Measurements from ENCODE around the gene IKBKE. TPM values are rescaled to one million over a fixed set of nuclear protein-coding genes. Genes with fewer than 3 reads are reported as not detected.
"Not testable (repeated sequence)": the region's sequence is repeated elsewhere in the genome, so short reads cannot be mapped to it uniquely, and the experiment has no call there.

Gene IKBKE
- total RNA-seq, 1 donor from 2014 or later = 7.6 TPM

GRCh38 chr1:206478746-206479145 lies 8.5 kb downstream of the IKBKE start:
- H3K27ac Mint-ChIP-seq (ENCODE audit: unreplicated experiment) = no peak overlapping the region
- no peak for DNase-seq (ENCODE audit: low read depth, low spot score)
- no peak overlapping the region for H3K4me3 Mint-ChIP-seq
- H3K9me3 Mint-ChIP-seq = no peaks in the 10 kb centered on the region
- TF ChIP-seq, protein P1, sequence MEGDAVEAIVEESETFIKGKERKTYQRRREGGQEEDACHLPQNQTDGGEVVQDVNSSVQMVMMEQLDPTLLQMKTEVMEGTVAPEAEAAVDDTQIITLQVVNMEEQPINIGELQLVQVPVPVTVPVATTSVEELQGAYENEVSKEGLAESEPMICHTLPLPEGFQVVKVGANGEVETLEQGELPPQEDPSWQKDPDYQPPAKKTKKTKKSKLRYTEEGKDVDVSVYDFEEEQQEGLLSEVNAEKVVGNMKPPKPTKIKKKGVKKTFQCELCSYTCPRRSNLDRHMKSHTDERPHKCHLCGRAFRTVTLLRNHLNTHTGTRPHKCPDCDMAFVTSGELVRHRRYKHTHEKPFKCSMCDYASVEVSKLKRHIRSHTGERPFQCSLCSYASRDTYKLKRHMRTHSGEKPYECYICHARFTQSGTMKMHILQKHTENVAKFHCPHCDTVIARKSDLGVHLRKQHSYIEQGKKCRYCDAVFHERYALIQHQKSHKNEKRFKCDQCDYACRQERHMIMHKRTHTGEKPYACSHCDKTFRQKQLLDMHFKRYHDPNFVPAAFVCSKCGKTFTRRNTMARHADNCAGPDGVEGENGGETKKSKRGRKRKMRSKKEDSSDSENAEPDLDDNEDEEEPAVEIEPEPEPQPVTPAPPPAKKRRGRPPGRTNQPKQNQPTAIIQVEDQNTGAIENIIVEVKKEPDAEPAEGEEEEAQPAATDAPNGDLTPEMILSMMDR (conservative IDR thresholded peaks at IDR 0.05) = no peak
- H3K27me3 Mint-ChIP-seq (ENCODE audit: low read depth) = no peaks in the 10 kb centered on the region
- no peaks in the 10 kb centered on the region for H3K36me3 Mint-ChIP-seq (ENCODE audit: low read depth)
- peaks cover 5% of the 10 kb centered on the region for H3K4me1 Mint-ChIP-seq

DNA sequence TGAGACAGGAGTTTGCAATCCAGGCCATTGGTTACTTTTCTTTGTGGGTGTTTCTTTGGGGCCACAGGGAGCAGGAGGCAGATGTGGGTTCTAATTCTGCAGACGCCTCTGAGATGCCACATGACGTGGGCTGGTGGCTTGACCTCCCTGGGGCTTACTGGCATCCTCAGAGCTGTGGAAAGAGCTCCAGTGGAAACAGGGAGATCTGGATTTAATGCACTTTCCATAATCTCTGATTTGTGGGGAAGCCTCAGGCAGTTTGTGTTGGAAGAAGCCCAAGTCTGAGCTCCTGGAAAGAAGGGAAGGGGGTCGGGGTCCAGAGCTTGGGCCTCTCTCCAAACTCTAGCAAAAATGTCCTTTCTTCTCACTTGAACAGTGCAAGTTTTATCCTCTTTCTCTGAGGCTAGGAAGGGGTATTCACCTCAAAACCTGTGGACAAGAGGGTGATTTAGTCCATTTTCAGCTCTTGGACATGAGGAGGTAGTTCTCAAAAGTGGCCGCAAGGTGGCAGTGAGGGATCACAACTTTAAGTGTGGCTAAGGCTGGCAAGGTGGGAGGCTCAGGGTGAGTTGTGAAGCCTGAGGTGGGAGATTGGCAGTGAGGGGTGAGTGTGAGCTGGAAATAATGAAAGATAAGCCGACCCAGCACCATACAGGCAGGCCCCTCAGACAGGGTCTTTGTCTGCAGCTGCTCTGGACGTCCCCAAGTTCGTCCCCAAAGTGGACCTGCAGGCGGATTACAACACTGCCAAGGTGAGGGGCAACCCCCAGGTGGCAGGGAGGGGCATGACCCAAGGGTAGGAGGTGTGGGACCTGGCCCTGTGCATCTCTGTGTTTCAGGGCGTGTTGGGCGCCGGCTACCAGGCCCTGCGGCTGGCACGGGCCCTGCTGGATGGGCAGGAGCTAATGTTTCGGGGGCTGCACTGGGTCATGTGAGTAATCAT lies 9.2 kb downstream of the IKBKE start:
- Mint-ChIP-seq H3K4me3 (peak overlapping the region; percentile 8), H3K36me3 (ENCODE audit: low read depth) (no peaks in the 10 kb centered on the region), H3K9me3 (no peaks in the 10 kb centered on the region), H3K27me3 (ENCODE audit: low read depth) (no peaks in the 10 kb centered on the region), H3K4me1 (peaks cover 5% of the 10 kb centered on the region), H3K27ac (ENCODE audit: unreplicated experiment) (no peak overlapping the region)
- DNase-seq (ENCODE audit: low read depth, low spot score) = peak; percentile 70
- TF ChIP-seq, protein P1 (conservative IDR thresholded peaks at IDR 0.05) = peak; percentile 82

DNA sequence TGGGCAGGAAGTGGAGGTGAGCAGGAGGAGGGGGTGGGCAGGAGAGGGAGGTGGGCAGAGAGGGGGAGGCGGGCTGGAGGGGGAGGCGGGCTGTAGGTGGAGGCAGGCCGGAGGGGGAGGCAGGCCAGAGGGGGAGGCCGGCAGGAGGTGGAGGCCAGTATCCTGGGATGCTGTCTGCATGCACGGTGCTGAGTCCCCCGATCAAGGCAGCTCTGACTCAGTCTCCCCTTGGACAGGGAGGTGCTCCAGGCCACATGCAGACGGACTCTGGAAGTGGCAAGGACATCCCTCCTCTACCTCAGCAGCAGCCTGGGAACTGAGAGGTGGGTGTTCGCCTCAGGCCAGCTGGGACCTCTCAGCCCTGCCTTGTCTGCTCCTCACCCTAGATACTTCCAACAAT lies 9.9 kb downstream of the IKBKE start:
- Mint-ChIP-seq H3K36me3 (ENCODE audit: low read depth) (no peaks in the 10 kb centered on the region), H3K9me3 (no peaks in the 10 kb centered on the region), H3K4me1 (peaks cover 5% of the 10 kb centered on the region), H3K27me3 (ENCODE audit: low read depth) (no peaks in the 10 kb centered on the region), H3K4me3 (no peak overlapping the region), H3K27ac (ENCODE audit: unreplicated experiment) (no peak overlapping the region)
- DNase-seq (ENCODE audit: low read depth, low spot score) = no peak
- TF ChIP-seq, protein P1 (conservative IDR thresholded peaks at IDR 0.05) = no peak

- DNase-seq (ENCODE audit: low read depth, low spot score) = no peak
- Mint-ChIP-seq H3K4me3 (no peak overlapping the region), H3K36me3 (ENCODE audit: low read depth) (no peaks in the 10 kb centered on the region), H3K27me3 (ENCODE audit: low read depth) (no peaks in the 10 kb centered on the region), H3K9me3 (no peaks in the 10 kb centered on the region), H3K27ac (ENCODE audit: unreplicated experiment) (no peak overlapping the region), H3K4me1 (peaks cover 14% of the 10 kb centered on the region)
- TF ChIP-seq, protein P1 (conservative IDR thresholded peaks at IDR 0.05) = no peak
Observed at GRCh38 chr1:206482611-206483010, 12.3 kb downstream of the IKBKE start.

- DNase-seq (ENCODE audit: low read depth, low spot score); H3K27me3 Mint-ChIP-seq (ENCODE audit: low read depth); H3K9me3 Mint-ChIP-seq; H3K4me3 Mint-ChIP-seq; H3K36me3 Mint-ChIP-seq (ENCODE audit: low read depth); H3K27ac Mint-ChIP-seq (ENCODE audit: unreplicated experiment): not testable (repeated sequence)
- peaks cover 19% of the 10 kb centered on the region for H3K4me1 Mint-ChIP-seq
Observed at GRCh38 chr1:206483864-206484263, 13.6 kb downstream of the IKBKE start.

- peaks cover 16% of the 10 kb centered on the region for H3K4me1 Mint-ChIP-seq
- no peaks in the 10 kb centered on the region for H3K27me3 Mint-ChIP-seq (ENCODE audit: low read depth)
- TF ChIP-seq, protein P1 (conservative IDR thresholded peaks at IDR 0.05) = no peak
- H3K27ac Mint-ChIP-seq (ENCODE audit: unreplicated experiment) = no peak overlapping the region
- H3K9me3 Mint-ChIP-seq = no peaks in the 10 kb centered on the region
- H3K4me3 Mint-ChIP-seq = no peak overlapping the region
- H3K36me3 Mint-ChIP-seq (ENCODE audit: low read depth) = no peaks in the 10 kb centered on the region
- DNase-seq (ENCODE audit: low read depth, low spot score) = no peak
Observed at GRCh38 chr1:206484901-206485300, 14.6 kb downstream of the IKBKE start.
